ENCODE results near the gene IFI35.

DNA sequence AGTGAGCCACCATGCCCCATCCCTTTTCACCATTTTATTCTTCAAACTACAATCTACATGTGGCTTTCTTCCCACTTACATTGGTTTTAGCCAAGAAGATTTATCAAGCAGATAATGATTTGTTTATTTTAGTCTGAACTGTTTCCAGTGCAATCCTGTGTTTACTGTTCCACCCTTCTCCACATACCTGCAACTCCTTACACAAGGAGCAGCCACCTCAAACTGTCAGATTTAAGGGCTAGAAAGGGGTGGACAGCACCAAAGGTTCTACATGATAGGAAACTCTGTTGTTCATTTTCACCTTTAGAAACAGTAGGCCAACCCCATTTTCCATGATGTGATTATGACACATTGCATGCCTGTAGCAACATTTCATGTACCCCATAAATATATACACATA lies 24.3 kb upstream of the IFI35 start:
- TF ChIP-seq, protein P1, sequence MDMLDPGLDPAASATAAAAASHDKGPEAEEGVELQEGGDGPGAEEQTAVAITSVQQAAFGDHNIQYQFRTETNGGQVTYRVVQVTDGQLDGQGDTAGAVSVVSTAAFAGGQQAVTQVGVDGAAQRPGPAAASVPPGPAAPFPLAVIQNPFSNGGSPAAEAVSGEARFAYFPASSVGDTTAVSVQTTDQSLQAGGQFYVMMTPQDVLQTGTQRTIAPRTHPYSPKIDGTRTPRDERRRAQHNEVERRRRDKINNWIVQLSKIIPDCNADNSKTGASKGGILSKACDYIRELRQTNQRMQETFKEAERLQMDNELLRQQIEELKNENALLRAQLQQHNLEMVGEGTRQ (IDR thresholded peaks at IDR 0.05; ENCODE audit: borderline replicate concordance, low read depth, low read length): no peak
- no peak for TF ChIP-seq RXRA (IDR thresholded peaks at IDR 0.05; ENCODE audit: borderline replicate concordance, low read depth)
- no peak for TF ChIP-seq TCF12 (IDR thresholded peaks at IDR 0.05)
- TF ChIP-seq TEAD4 (IDR thresholded peaks at IDR 0.05; ENCODE audit: borderline replicate concordance, insufficient read depth): no peak
- no peak for TF ChIP-seq GABPA (IDR thresholded peaks at IDR 0.05; ENCODE audit: low read depth)
- no peak for TF ChIP-seq RCOR1 (IDR thresholded peaks at IDR 0.05; ENCODE audit: low read length)
- TF ChIP-seq, protein P2, sequence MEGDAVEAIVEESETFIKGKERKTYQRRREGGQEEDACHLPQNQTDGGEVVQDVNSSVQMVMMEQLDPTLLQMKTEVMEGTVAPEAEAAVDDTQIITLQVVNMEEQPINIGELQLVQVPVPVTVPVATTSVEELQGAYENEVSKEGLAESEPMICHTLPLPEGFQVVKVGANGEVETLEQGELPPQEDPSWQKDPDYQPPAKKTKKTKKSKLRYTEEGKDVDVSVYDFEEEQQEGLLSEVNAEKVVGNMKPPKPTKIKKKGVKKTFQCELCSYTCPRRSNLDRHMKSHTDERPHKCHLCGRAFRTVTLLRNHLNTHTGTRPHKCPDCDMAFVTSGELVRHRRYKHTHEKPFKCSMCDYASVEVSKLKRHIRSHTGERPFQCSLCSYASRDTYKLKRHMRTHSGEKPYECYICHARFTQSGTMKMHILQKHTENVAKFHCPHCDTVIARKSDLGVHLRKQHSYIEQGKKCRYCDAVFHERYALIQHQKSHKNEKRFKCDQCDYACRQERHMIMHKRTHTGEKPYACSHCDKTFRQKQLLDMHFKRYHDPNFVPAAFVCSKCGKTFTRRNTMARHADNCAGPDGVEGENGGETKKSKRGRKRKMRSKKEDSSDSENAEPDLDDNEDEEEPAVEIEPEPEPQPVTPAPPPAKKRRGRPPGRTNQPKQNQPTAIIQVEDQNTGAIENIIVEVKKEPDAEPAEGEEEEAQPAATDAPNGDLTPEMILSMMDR (IDR thresholded peaks at IDR 0.05): no peak
- TF ChIP-seq, protein P3, sequence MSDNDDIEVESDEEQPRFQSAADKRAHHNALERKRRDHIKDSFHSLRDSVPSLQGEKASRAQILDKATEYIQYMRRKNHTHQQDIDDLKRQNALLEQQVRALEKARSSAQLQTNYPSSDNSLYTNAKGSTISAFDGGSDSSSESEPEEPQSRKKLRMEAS (IDR thresholded peaks at IDR 0.05; ENCODE audit: low read depth): no peak
- no peak for TF ChIP-seq CHD2 (IDR thresholded peaks at IDR 0.05; ENCODE audit: low read length, partially characterized antibody)

Data from SK-N-SH (cell line).